GM23248 (cell line): ENCODE results near the gene CENPX.

Source experiments
- EZH2 ChIP-seq: fragments of 200-600 bp; sonication (generic); IDR thresholded peaks from 2 replicates; pipeline ENCODE4 v1.6.1; 2018; ENCODE audit warnings: antibody characterized with exemption, mild to moderate bottlenecking; ENCODE audit not compliant: insufficient read depth, poor library complexity, severe bottlenecking
- EZH2phosphoT487 ChIP-seq: fragments of 200-600 bp; sonication (generic); IDR thresholded peaks from 2 replicates; pipeline ENCODE4 v1.6.1; 2018; ENCODE audit warnings: antibody characterized with exemption, moderate library complexity, mild to moderate bottlenecking, low read depth; ENCODE audit not compliant: insufficient read depth

GRCh38 chr17:81998691-81999438, 23.8 kb downstream of the CENPX start:
- TF ChIP-seq EZH2 (no peak), EZH2phosphoT487 (no peak)
